Ovary (tissue), 9 donors: Measurements from ENCODE around the gene APOOL. TPM values are rescaled to one million over a fixed set of nuclear protein-coding genes. Genes with fewer than 3 reads are reported as not detected.
"Not testable (repeated sequence)": the region's sequence is repeated elsewhere in the genome, so short reads cannot be mapped to it uniquely, and the experiment has no call there.

Source experiments
- DNase-seq, 5 donors: peaks; one replicate each; pipeline ENCODE4 v3.0.0-alpha.2; 2019 to 2020
- H3K27ac ChIP-seq, 2 donors: fragments of 200-600 bp; one replicate each; pipeline versions ENCODE4 v1.5.1 to v1.8.0; 2019 to 2022
- H3K27me3 ChIP-seq: fragments of 200-600 bp; one replicate; pipeline ENCODE4 v1.8.0; 2022
- H3K36me3 ChIP-seq: fragments of 200-600 bp; sonication (generic); one replicate; pipeline ENCODE4 v1.5.1; 2019
- H3K4me1 ChIP-seq: one replicate; pipeline ENCODE4 v1.8.1; 2013; ENCODE audit warnings: mild to moderate bottlenecking, moderate library complexity; ENCODE audit not compliant: insufficient read depth
- H3K4me3 ChIP-seq: fragments of 200-600 bp; sonication (generic); one replicate; pipeline ENCODE4 v1.5.1; 2017
- H3K9me3 ChIP-seq, 2 donors: fragments of 200-600 bp in 1 of 2; sonication (generic) in 1 of 2; one replicate each; pipeline versions ENCODE4 v1.5.1 to v1.8.1; 2013 to 2019; ENCODE audit warnings: mild to moderate bottlenecking in 1 of 2, moderate library complexity in 1 of 2
- EP300 ChIP-seq: sonication (generic); formaldehyde crosslinking; IDR thresholded peaks from one replicate; pipeline ENCODE4 v1.6.1; 2017; ENCODE audit warnings: antibody characterized with exemption
- POLR2A ChIP-seq: fragments of 450-650 bp; IDR thresholded peaks from one replicate; pipeline ENCODE4 v1.6.1; 2017; ENCODE audit warnings: antibody characterized with exemption, mild to moderate bottlenecking, moderate library complexity
- WGBS, 3 donors: extraction: QIAGEN DNeasy Blood & Tissue Kit in 1 of 3; methylation state at CpG; one replicate each; pipeline versions ENCODE4 v1.1.5 to v1.1.7; 2013 to 2017; 5-methylcytosine and 5-hydroxymethylcytosine counted together
- intact Hi-C, 4 donors: fragments of 100-400 bp; cut with DNase I; formaldehyde crosslinking; loops; one replicate each; pipeline versions ENCODE4 v1.11.0 to v1.15.1; 2022 to 2023
- polyA plus RNA-seq, 2 donors: library from polyadenylated mRNA; stranded (reverse); fragments of 200-250 nt in 1 of 2; fragments of 350-450 nt in 1 of 2; fragmentation: Illumina TruSeq in 1 of 2; extraction: RNeasy Lipid Tissue Mini Kit (QIAGEN cat#74804) in 1 of 2; gene quantifications; one replicate each; pipeline ENCODE4 v1.2.3, GENCODE V29; 2013 to 2014
- total RNA-seq, 7 donors: library from RNA; depleted of rRNA in 2 of 7; stranded (reverse); fragments of >200 nt in 2 of 7; fragmentation: NEBNext Ultra II Directional in 3 of 7; extraction: Animal tissue kit (Norgen Biotek cat#: 25700) in 3 of 7; gene quantifications; one replicate each; pipeline versions ENCODE4 v1.1.0 to v1.2.4, GENCODE V29; 2016 to 2023
- TF ChIP-seq, protein P1 (sequence below), 3 donors: fragments of 450-650 bp in 2 of 3; fragments of 200-600 bp in 1 of 3; IDR thresholded peaks; one replicate each; pipeline versions ENCODE4 v1.5.1 to v1.8.0; 2016 to 2022; ENCODE audit warnings: antibody characterized with exemption in 3 of 3, mild to moderate bottlenecking in 1 of 3
- donor health status: DM: no; HTN: no; CAD: no; lungs with moderate emphysema.
- donor health status: DM: no; HTN: no; CAD: no.
- donor health status: Bipolar disorder and iron deficiency.
- donor health status: DM: yes; HTN: yes; CAD: no.
- donor health status: DM: no; HTN: no; CAD: no.
- donor health status: DM: yes; HTN: yes; CAD: no.

APOOL gene
- total and polyA plus RNA-seq, 9 donors = 3.9 to 18.5 (median 11.8) TPM

DNA sequence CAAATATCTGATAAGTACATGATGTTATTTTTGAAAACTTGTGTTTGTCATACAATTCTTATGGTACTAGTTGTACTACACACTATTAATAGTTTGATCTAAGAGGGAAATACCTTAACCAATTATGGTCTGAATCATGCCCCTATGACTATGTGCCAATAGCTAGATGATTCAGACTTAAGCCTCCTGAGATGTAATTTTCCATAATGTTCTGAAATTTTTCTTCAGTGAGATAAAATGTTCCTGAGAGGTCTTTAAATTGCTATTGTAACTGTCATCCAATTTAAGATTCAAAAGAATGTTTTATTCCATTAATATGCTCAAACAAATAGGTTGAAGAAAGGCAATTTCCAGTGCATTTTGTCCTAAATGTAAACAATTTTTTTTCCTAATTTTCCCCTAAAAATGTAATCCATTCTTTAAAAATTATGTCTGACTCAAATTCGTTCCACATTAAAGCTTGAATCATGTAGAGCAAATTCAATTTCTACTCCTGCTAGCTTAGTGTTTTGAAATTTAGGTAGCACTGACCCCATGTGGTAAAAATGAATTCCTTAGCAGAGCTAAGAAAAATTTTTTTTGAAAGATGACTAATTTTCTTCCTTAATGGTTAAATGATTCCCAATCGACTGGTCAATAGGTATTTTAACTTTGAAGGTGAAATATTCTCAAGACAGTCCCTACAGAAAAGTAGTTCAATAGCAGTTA lies 49.1 kb downstream of the APOOL start:
- TF ChIP-seq EP300 (no peak), POLR2A (no peak)
- TF ChIP-seq, protein P1, sequence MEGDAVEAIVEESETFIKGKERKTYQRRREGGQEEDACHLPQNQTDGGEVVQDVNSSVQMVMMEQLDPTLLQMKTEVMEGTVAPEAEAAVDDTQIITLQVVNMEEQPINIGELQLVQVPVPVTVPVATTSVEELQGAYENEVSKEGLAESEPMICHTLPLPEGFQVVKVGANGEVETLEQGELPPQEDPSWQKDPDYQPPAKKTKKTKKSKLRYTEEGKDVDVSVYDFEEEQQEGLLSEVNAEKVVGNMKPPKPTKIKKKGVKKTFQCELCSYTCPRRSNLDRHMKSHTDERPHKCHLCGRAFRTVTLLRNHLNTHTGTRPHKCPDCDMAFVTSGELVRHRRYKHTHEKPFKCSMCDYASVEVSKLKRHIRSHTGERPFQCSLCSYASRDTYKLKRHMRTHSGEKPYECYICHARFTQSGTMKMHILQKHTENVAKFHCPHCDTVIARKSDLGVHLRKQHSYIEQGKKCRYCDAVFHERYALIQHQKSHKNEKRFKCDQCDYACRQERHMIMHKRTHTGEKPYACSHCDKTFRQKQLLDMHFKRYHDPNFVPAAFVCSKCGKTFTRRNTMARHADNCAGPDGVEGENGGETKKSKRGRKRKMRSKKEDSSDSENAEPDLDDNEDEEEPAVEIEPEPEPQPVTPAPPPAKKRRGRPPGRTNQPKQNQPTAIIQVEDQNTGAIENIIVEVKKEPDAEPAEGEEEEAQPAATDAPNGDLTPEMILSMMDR (IDR thresholded peaks at IDR 0.05) = no peak
- intact Hi-C loops = no loop called here

DNA sequence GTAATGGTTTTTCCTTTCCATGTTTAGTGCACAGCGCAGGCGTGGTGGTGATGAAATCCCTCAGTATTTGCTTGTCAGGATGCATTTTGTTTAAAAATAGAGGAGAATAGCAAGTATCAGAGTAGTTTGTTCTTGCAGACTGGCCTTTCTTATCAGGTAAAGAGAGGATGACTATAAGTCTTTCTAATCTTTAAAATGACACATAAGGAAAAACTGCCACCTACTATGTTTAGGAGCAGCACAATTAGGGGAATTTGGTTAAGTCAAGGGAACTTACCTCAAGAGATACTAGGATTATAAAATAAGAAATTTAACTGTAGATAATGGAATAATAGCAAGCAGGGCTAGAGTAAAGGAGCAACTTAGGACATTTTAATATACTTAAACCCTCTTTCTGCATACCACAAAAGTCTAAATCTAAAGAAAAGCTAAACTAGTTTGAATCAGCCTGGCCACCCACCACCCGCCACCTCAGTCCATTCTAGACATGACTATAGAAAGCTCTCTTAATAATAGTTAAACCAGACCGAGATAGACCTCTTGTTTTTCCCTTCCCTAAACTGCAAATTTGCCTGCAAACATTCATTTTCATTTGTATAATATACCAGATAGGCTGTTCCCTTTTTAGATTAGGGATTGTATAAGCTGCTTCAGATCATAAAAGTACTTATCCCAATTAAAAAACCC lies 62.0 kb downstream of the APOOL start:
- intact Hi-C loops = no loop called here
- 48 to 61% (median 50%) methylated on average over 4 of the region's 4 CpGs for WGBS, 3 donors
- H3K9me3 ChIP-seq = no peaks in the 10 kb centered on the region
- H3K4me1 ChIP-seq = no peaks in the 10 kb centered on the region
- no peak overlapping the region for H3K27ac ChIP-seq
- no peak for TF ChIP-seq EP300
- TF ChIP-seq, protein P1 (IDR thresholded peaks at IDR 0.05) = no peak
- no peak for TF ChIP-seq POLR2A
- no peaks in the 10 kb centered on the region for H3K36me3 ChIP-seq
- no peaks in the 10 kb centered on the region for H3K27me3 ChIP-seq
- no peak for DNase-seq
- H3K4me3 ChIP-seq = no peak overlapping the region

More for the DNA sequence above, 49.1 kb downstream of the APOOL start:
- H3K9me3 ChIP-seq = no peaks in the 10 kb centered on the region
- no peak overlapping the region for H3K4me3 ChIP-seq
- no peak overlapping the region for H3K27ac ChIP-seq
- H3K27me3 ChIP-seq = no peaks in the 10 kb centered on the region
- no peaks in the 10 kb centered on the region for H3K4me1 ChIP-seq
- no peaks in the 10 kb centered on the region for H3K36me3 ChIP-seq
- DNase-seq = no peak
- 15 to 26% (median 24%) methylated on average over 2 of the region's 2 CpGs for WGBS, 3 donors

DNA sequence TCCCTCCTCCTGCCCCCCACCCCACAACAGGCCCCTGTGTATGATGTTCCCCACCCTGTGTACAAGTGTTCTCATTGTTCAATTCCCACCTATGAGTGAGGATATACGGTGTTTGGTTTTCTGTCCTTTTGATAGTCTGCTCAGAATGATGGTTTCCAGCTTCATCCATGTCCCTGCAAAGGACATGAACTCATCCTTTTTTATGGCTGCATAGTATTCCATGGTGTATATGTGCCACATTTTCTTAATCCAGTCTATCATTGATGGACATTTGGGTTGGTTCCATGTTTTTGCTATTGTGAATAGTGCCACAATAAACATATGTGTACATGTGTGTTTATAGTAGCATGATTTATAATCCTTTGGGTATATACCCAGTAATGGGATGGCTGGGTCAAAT lies 73.6 kb downstream of the APOOL start:
- DNase-seq, H3K4me1 ChIP-seq, intact Hi-C loops, H3K27me3 ChIP-seq, H3K27ac ChIP-seq, H3K9me3 ChIP-seq, H3K36me3 ChIP-seq, H3K4me3 ChIP-seq: not testable (repeated sequence)
- 81 to 92% (median 91%) methylated on average over 1 of the region's 1 CpG for WGBS, 3 donors

DNA sequence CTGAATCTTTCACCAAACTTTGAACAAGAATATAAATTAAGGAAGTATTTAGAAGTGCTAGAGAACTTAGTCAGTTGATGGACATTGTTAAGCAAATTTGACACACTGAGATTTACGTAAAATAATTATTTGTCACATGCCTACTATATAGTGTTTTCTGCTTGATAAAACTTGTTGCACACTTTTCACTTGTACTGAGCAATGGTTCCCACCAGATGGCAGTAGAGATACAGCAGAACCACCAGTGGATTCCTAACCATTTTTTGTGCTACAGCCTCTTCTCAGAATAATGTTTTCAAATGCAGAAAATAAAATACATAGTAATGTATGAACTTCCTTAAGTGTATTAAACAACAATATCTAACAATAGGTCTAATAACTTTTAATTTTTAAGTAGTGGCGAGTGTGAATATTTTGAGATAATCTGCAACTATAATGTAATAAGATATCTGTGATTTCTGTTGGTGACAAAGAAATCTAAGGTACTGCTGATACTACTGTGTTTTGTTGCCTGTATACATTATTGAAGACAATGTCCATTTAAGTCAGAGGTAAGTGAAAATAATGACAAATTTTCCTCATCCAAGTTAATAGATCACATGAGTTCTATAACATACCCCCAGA lies 81.2 kb downstream of the APOOL start:
- DNase-seq = no peak
- Histone ChIP-seq H3K9me3 (no peaks in the 10 kb centered on the region), H3K27ac (no peak overlapping the region), H3K27me3 (no peaks in the 10 kb centered on the region), H3K4me3 (no peak overlapping the region), H3K36me3 (no peaks in the 10 kb centered on the region), H3K4me1 (no peaks in the 10 kb centered on the region)
- no peak for TF ChIP-seq POLR2A
- TF ChIP-seq, protein P1 (IDR thresholded peaks at IDR 0.05) = peak in 2 of 3 donors; percentile 19 to 27
- intact Hi-C loops = loop anchor here in 1 of 4 donors (10.0 kb wide), 1 partner anchor 1710 kb away; no protein-coding TSS in a partner anchor
- WGBS, 3 donors = 36 to 53% (median 43%) methylated on average over 2 of the region's 2 CpGs
